Right lung (tissue), 5 donors: Measurements from ENCODE around the gene INSYN1. TPM values are rescaled to one million over a fixed set of nuclear protein-coding genes. Genes with fewer than 3 reads are reported as not detected.
A peak's percentile ranks its signal among the peaks of the same experiment; 100 is the strongest.

Source experiments
- DNase-seq, 2 donors: peaks; one replicate each; pipeline ENCODE4 v3.0.0-alpha.2; 2013
- polyA plus RNA-seq, 5 donors: library from polyadenylated mRNA; unstranded; fragments of 120-200 nt; gene quantifications; one replicate each; pipeline versions ENCODE4 v1.2.1 to v1.2.3, GENCODE V29; 2013; ENCODE audit warnings: inconsistent platforms in 1 of 5, low replicate concordance in 1 of 5; ENCODE audit not compliant: insufficient read length in 5 of 5, insufficient read depth in 1 of 5

Gene INSYN1
- polyA plus RNA-seq, 5 donors, result 15.8 to 54.9 (median 22.5) TPM

GRCh38 chr15:73781038-73781925 is 28.1 kb upstream of the INSYN1 start:
- no peak for DNase-seq

- DNase-seq, result no peak
Measured at GRCh38 chr15:73779974-73780373, 26.8 kb upstream of the INSYN1 start.

DNA sequence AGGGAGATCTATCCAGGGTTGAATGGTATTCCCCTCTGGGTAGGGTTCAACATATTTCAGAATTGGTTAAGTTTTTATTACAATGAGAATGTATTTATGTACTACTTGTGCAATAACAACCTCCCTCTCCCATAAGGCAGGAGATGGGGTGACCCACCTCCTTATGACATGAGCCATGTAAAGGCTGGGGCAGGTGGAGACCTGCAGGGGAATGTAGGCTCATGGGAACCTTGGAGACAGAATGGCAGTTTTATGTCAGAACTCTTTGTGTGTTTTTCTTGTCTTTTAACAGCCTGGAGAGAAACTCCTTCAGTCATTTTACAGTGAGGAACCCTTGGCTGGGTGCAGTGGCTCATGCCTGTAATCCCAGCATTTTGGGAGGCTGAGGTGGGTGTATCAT is 24.6 kb upstream of the INSYN1 start:
- DNase-seq, result no peak

DNA sequence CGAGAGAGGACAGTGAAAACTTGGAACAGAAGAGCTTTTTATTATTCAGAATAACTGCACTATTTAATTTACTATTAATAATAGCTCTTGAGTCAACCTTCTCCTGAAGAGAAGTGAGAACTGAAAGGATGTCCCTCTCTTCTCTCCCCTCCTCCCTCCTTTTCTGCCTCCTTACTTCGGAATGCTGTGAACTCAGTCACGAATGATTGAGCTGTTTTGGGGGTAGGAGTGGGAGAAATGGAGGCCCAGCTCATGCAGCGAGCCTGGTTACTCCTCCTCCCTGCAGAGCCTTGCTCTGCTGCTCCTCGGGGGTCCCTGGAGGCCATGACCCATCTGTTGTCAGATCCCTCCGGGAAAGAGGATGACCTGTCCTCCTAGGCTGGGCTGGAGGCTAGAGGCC is 20.3 kb upstream of the INSYN1 start:
- no peak for DNase-seq

GRCh38 chr15:73771385-73772045 is 18.4 kb upstream of the INSYN1 start:
- DNase-seq, result no peak

DNA sequence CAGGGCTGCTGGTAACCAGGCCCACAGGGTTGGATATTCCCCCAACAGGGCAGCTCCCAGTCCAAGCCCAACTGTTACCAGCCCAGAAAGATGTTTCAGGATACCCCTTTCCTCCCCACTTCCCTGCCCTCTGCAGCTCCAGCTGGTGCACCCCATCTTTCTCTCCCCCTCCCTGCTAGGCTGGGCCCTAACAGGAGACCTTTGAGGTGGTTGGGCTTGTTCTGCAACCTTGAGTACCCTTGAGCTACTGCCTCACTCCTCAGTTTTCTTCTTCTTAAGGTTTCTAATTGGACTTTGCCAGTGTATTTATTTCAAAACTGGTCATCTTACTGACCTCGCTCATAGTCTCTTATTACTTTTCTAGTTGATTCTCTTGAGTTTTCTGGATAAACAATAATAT is 16.9 kb upstream of the INSYN1 start:
- no peak for DNase-seq

DNA sequence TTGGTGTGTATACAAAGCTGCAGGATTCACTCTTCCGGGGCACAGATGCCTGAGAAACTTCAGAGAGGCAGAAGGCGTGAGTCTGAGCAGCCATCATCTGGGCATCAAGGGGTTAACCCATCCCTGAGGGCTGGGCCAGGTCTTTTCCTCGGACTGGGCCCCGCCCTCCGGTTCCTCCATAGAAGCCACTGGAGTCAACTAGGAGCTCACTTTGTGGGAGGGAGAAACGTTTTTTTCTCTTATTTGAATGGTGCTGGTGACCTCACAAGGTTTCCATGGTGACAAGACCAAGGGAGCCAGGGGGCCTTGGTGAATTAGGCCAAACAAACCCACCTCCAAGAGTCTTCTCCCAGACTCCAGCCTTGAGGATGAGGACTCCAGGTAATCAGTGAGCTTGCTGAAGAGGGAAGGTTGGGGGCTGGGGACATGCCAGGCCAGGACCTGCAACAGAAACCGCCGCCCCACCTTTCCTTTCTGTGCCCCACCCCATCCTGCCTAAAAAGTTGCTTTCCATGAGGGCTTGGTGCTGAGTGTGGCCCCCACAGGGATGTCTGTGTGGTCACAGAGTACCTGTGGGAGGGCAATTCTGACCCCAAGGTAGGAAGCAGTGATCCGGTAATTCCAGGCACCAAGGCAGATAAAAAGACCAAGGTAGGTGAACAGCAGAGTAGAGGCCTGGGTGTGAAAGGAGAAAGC is 14.8 kb upstream of the INSYN1 start:
- no peak for DNase-seq

- no peak for DNase-seq
Measured at GRCh38 chr15:73766598-73766997, 13.4 kb upstream of the INSYN1 start.

GRCh38 chr15:73765778-73766177 is 12.6 kb upstream of the INSYN1 start:
- DNase-seq, result no peak

DNA sequence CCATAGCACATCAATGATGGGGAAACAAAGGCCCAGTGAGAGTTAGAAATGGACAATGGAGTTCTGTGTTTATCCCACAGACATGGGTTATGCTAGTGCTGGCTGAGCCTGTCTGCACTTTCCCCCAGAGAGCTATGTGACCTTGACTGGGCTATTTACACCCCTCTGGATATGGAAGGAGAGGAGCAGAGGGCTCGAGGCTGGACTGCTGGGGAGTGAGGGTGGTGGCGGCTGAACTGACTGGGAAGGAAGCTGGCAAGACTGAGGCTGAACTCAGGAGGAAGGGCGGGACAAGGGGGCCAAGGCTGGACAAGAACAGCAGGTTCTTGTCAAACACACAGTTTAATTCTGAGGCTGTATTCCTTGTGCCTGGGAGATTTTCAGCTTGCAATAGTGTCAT is 10.8 kb upstream of the INSYN1 start:
- DNase-seq, result peak; percentile 85 to 88

DNA sequence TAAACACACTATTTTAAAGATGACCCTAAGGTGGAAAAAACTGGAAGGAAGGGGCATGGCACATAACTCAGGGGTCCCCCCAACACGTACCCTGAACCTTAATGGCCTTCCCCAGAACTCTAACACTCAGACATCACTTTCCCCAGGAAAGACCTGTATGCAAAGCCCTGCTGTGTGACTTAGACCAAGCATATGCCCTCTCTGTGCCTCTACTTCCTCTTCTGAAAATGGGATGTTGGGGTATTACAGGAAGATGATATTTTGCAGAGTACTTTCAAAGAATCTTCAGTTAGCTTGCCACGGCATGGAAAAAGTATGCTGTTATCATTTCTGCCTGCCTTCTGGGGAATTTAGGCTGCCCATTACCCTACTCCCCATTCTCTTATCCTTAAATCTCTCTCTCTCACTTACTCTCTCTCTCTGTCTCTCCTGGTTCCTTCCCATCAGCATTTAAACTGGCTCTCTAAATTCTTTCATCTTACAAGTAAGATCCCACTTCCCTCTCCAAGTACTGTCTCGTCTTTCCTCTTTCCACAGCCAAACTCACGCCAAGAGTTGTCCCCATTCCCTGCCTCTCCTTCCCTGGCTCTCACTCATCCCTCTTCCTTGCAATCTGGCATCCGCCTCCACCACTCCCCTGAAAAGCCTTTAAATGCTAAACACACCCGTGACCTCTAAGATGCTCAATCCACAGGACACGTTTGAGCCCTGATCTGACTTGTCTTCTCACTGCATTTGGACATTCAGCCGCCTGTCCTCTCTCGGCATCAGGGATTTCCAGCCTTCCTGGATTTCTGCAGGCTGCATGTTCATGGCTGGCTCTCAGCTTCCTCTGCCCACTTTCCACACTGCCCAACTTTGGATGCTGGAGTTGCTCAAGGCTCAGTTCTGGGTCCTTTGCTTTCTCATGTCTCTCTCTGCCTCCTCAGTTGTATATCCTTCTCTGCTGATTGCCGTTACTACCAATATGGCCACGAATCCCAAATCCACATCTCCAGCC is 7.5 kb upstream of the INSYN1 start:
- no peak for DNase-seq

DNA sequence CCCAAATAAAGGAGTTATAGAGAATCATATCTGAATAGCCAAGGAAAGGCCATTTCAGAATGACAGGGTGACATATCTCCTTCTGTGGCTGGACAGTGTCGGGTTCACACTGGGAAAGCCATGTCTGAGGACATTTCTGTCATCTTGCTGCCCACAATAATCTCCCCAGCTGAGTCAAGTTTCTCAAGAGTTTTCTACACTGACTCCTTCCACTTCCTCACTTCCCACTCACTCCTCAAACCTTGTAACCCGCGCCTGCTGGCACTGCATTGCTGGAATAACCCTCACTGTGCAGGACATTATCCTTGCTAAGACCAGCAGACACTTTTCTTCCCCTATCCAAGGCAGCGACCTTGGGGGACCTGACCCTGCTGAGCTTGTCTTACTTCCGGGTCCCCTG is 5.3 kb upstream of the INSYN1 start:
- no peak for DNase-seq

- DNase-seq, result no peak
Measured at GRCh38 chr15:73757571-73757970, 4.4 kb upstream of the INSYN1 start.

- no peak for DNase-seq
Measured at GRCh38 chr15:73756947-73757513, 3.9 kb upstream of the INSYN1 start.

DNA sequence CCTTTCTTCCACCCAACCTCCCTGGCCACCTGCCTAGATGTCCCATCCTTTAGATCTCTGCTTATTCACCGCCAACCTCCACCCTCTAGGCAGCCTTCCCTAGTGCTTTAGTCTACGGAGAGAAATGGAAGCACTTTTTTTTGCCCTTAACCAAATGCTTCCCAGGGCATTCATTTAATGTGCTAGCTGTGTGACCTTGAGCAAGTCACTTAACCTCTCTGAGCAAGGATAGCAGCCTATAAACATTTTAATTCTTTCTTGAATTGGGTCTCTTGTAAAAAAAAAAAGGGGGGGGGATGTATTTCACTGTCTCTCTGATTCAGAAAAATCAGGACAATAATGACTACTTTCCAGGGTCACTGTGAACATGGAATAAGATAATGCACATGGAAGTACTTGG is 3.2 kb upstream of the INSYN1 start:
- no peak for DNase-seq

DNA sequence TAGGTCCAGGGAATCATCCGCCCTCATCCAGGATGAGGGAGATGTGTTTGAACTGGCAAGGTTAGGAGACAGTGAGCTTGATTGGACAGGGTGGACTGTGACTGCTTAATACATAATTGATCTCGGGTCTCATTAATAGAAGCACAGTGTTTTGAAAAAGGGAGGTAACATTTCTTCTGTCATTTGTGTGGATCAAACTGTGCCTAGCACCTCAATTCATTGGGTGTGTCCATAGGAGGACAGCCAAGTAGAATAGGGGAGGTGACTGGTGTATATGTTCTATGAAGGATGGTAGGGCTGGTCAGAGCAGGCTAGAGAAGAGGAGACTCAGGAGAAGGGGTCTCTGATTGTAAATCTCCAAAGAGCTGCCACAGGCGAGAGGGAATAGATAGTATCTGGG is 2.8 kb upstream of the INSYN1 start:
- DNase-seq, result no peak

- DNase-seq, result no peak
Measured at GRCh38 chr15:73755481-73755880, 2.3 kb upstream of the INSYN1 start.

DNA sequence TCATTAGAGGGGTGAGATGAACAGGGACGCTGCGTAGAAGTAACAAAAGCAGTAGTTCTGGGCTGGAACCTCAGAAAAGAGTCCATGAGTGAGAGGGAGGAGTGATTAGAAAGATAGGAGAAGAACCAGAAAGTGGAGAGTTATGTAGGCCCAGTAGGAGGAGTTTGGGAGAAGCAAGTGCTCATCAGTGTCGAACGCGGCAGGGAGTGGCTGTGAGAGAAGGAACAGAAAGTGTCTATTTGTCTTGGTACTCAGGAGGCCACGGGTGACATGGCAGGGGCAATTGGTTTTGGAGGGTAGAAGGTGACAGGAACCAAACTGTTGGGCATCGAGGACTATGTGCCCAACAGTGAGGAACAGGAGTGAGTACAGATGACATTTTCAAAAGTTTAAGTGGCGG is 1.3 kb upstream of the INSYN1 start:
- no peak for DNase-seq

- peak in 1 of 2 donors; percentile 23 for DNase-seq
Measured at GRCh38 chr15:73752806-73753193, 351 bp downstream of the INSYN1 start.

DNA sequence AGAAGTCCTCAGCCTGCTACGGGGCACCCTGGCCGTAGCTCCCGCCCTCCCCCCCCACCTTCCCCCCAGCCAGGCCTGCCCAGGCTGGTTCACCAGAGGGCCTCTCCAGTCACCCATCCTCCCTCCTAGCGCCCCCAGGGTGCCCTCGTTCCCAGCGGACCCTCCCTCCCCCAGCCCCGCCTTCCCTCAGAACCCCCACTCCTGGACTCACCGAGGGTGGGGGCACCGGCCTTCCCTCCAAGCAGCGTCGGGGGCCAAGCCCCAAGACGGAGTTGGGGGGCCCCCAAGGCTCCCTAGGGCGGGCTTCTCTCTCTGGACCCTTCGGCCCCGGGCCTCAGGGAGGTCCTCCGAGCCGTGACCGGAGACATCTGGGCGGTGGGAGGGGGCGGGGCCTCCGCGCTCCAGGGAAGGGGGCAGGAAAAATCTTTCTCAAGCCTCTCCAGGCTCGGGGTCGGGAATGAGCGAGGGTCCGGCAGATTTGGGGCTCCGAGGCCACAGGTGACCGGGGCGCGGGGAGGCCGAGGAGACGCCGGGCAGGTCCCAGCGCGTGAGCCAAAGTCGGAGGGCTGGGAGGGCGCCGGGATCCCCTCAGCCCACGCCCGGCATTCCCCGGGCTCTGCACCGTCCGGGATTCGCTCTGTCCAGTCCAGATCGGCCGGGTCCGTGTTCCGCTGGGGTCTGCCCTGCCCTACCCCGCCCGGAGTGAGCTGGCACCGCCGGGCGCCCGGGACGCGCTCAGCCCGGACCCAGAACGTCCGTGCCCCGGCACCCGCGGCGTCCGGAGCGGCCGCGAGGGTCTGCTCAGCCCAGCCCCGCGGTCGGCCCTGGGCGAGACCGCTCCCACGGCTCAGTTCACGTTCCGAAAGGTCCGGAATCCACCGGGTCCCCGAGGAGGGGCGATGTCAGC is 999 bp downstream of the INSYN1 start:
- DNase-seq, result no peak
